Mesothelial cell of epicardium (in vitro differentiated cells): ENCODE measurements around the gene ADD3. TPM values are rescaled to one million over a fixed set of nuclear protein-coding genes. Genes with fewer than 3 reads are reported as not detected.

Experiments used
- DNase-seq, 2 experiments: peaks; one replicate each; pipeline ENCODE4 v3.0.0; 2021; ENCODE audit warnings: low spot score in 2 of 2; ENCODE audit not compliant: unreplicated experiment in 2 of 2
- H3K27ac Mint-ChIP-seq: 2 replicates; pipeline ENCODE4 v1.8.0; 2021; ENCODE audit warnings: mixed read lengths
- H3K27me3 Mint-ChIP-seq: 2 replicates; pipeline ENCODE4 v1.8.0; 2021; ENCODE audit warnings: low read depth, mixed read lengths
- H3K36me3 Mint-ChIP-seq: 2 replicates; pipeline ENCODE4 v1.8.0; 2021; ENCODE audit warnings: mixed read lengths
- H3K4me1 Mint-ChIP-seq: 2 replicates; pipeline ENCODE4 v1.8.0; 2021; ENCODE audit warnings: mixed read lengths
- H3K4me3 Mint-ChIP-seq: 2 replicates; pipeline ENCODE4 v1.8.0; 2021; ENCODE audit warnings: mild to moderate bottlenecking, moderate library complexity, mixed read lengths
- H3K9me3 Mint-ChIP-seq: 2 replicates; pipeline ENCODE4 v1.8.0; 2021; ENCODE audit warnings: mixed read lengths
- CTCF ChIP-seq: fragments of 200-600 bp; sonication (generic); IDR thresholded peaks from one replicate; pipeline ENCODE4 v1.5.0; 2021; ENCODE audit warnings: antibody characterized with exemption; ENCODE audit not compliant: unreplicated experiment
- total RNA-seq: library from RNA; stranded (reverse); gene quantifications from 3 replicates; pipeline ENCODE4 v1.2.1, GENCODE V29; 2021

Gene ADD3
- total RNA-seq, 1 donor from 2014 or later: 104 TPM

- no peak for TF ChIP-seq CTCF
- Mint-ChIP-seq H3K27me3 (peaks cover 28% of the 10 kb centered on the region), H3K4me1 (peaks cover 9% of the 10 kb centered on the region), H3K4me3 (no peak overlapping the region), H3K27ac (no peak overlapping the region), H3K36me3 (no peaks in the 10 kb centered on the region), H3K9me3 (no peaks in the 10 kb centered on the region)
- no peak for DNase-seq
These were observed 166.4 kb downstream of the ADD3 start for GRCh38 chr10:110174201-110174600.

- Mint-ChIP-seq H3K27me3 (peaks cover 22% of the 10 kb centered on the region), H3K36me3 (no peaks in the 10 kb centered on the region)
- no peak for DNase-seq
These were observed 167.0 kb downstream of the ADD3 start for GRCh38 chr10:110174816-110175215.

GRCh38 chr10:110175406-110175805 is 167.6 kb downstream of the ADD3 start:
- Mint-ChIP-seq H3K4me3 (no peak overlapping the region), H3K27me3 (peaks cover 17% of the 10 kb centered on the region), H3K36me3 (no peaks in the 10 kb centered on the region), H3K4me1 (peaks cover 2% of the 10 kb centered on the region), H3K27ac (no peak overlapping the region), H3K9me3 (no peaks in the 10 kb centered on the region)
- DNase-seq: no peak
- TF ChIP-seq CTCF: no peak

More at GRCh38 chr10:110174816-110175215, 167.0 kb downstream of the ADD3 start:
- H3K4me3 Mint-ChIP-seq: no peak overlapping the region
- TF ChIP-seq CTCF: no peak
- H3K27ac Mint-ChIP-seq: no peak overlapping the region
- peaks cover 6% of the 10 kb centered on the region for H3K4me1 Mint-ChIP-seq
- no peaks in the 10 kb centered on the region for H3K9me3 Mint-ChIP-seq

- no peaks in the 10 kb centered on the region for H3K36me3 Mint-ChIP-seq
- H3K4me3 Mint-ChIP-seq: no peak overlapping the region
- no peaks in the 10 kb centered on the region for H3K4me1 Mint-ChIP-seq
- no peak for DNase-seq
- H3K9me3 Mint-ChIP-seq: no peaks in the 10 kb centered on the region
- no peak overlapping the region for H3K27ac Mint-ChIP-seq
- peaks cover 7% of the 10 kb centered on the region for H3K27me3 Mint-ChIP-seq
- TF ChIP-seq CTCF: no peak
These were observed 168.6 kb downstream of the ADD3 start for GRCh38 chr10:110176141-110177030.

GRCh38 chr10:110179220-110179619 is 171.4 kb downstream of the ADD3 start:
- Mint-ChIP-seq H3K4me1 (no peaks in the 10 kb centered on the region), H3K27me3 (no peaks in the 10 kb centered on the region), H3K4me3 (no peak overlapping the region), H3K27ac (no peak overlapping the region), H3K9me3 (no peaks in the 10 kb centered on the region), H3K36me3 (no peaks in the 10 kb centered on the region)
- DNase-seq: no peak
- no peak for TF ChIP-seq CTCF
